Central memory CD4-positive, alpha-beta T cell (primary cell): ENCODE measurements around the gene PTPRD.

Experiments used
- DNase-seq: peaks from one replicate; pipeline ENCODE4 v3.0.0; 2022

The PTPRD gene

GRCh38 chr9:9231946-9232345 is 1380.9 kb downstream of the PTPRD start:
- DNase-seq: no peak

GRCh38 chr9:9229269-9229668 is 1383.5 kb downstream of the PTPRD start:
- no peak for DNase-seq

GRCh38 chr9:9223175-9223574 is 1389.6 kb downstream of the PTPRD start:
- DNase-seq: no peak

- no peak for DNase-seq
Observed at GRCh38 chr9:9222730-9223129, 1390.1 kb downstream of the PTPRD start.

- no peak for DNase-seq
Observed at GRCh38 chr9:9216934-9217333, 1395.9 kb downstream of the PTPRD start.

GRCh38 chr9:9215050-9215449 is 1397.8 kb downstream of the PTPRD start:
- DNase-seq: no peak

GRCh38 chr9:9214066-9214465 is 1398.7 kb downstream of the PTPRD start:
- no peak for DNase-seq

GRCh38 chr9:9212963-9213362 is 1399.8 kb downstream of the PTPRD start:
- DNase-seq: no peak

GRCh38 chr9:9202276-9202675 is 1410.5 kb downstream of the PTPRD start:
- DNase-seq: no peak

GRCh38 chr9:9186086-9186485 is 1426.7 kb downstream of the PTPRD start:
- DNase-seq: no peak

- DNase-seq: no peak
Observed at GRCh38 chr9:9182431-9182830, 1430.4 kb downstream of the PTPRD start.

- no peak for DNase-seq
Observed at GRCh38 chr9:9177081-9177480, 1435.7 kb downstream of the PTPRD start.

GRCh38 chr9:9174358-9174757 is 1438.4 kb downstream of the PTPRD start:
- no peak for DNase-seq

- DNase-seq: no peak
Observed at GRCh38 chr9:9173264-9173663, 1439.5 kb downstream of the PTPRD start.

- no peak for DNase-seq
Observed at GRCh38 chr9:9170439-9171134, 1442.2 kb downstream of the PTPRD start.

GRCh38 chr9:9142001-9142400 is 1470.8 kb downstream of the PTPRD start:
- DNase-seq: no peak

GRCh38 chr9:9133526-9133925 is 1479.3 kb downstream of the PTPRD start:
- DNase-seq: no peak

- no peak for DNase-seq
Observed at GRCh38 chr9:9124616-9125015, 1488.2 kb downstream of the PTPRD start.

- no peak for DNase-seq
Observed at GRCh38 chr9:9122230-9122875, 1490.4 kb downstream of the PTPRD start.

GRCh38 chr9:9117866-9118265 is 1494.9 kb downstream of the PTPRD start:
- no peak for DNase-seq

- DNase-seq: no peak
Observed at GRCh38 chr9:9112001-9112720, 1500.6 kb downstream of the PTPRD start.

GRCh38 chr9:9108641-9109040 is 1504.2 kb downstream of the PTPRD start:
- no peak for DNase-seq

- no peak for DNase-seq
Observed at GRCh38 chr9:9102295-9102694, 1510.5 kb downstream of the PTPRD start.

GRCh38 chr9:9100070-9100469 is 1512.7 kb downstream of the PTPRD start:
- no peak for DNase-seq
